NCI-H1417 treated with DMSO at 0.1 percent for 48 hours (cell line): ENCODE results near the gene PI3.

Experiments used
- DNase-seq: peaks from one replicate; lab custom pipeline; 2025; lab: John Stamatoyannopoulos, UW

Gene PI3

DNA sequence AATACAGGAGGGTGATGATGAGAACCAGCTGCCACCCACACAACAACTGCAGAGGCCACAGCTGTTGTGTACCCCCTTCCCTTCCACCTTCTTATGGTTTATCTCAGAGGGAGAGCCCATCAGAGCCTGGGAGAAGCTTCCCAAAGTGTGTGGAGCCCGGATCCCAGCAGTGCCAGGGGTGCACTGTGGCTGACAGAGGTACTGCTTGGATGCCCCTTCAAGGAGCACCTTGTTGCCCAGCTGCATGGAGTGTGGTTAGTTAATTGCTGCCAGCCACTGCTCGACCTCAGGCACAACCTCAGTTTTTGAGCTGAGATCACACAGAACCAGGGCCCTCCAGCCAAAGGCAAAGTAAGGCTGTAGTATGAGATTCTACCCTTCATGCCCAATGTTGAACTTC is 13.0 kb downstream of the PI3 start:
- no peak for DNase-seq

DNA sequence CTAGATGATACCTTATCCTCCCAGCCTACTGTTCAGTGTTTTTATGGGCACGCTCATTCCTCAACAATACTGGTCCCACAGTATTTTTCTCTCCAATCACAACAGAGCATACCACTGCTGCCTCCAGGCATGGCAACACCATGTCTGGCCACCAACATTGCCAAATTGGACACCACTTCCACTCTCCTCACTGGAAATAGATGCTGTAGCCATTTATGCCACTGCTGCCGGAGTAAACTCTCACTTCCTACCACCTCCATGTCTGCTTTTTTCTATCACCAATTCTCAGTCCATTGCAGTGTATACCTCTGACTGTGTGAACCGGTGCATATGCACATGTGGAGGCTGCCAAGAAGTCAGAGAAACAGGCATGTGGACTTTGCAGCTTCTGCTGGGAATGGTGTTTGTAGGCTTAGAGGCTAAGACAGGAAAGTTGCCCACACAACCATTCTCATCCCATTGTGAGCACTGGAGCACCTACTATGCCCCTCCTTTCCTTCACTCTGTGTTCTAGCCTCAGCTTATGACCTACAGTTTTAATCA is 14.4 kb downstream of the PI3 start:
- no peak for DNase-seq

DNA sequence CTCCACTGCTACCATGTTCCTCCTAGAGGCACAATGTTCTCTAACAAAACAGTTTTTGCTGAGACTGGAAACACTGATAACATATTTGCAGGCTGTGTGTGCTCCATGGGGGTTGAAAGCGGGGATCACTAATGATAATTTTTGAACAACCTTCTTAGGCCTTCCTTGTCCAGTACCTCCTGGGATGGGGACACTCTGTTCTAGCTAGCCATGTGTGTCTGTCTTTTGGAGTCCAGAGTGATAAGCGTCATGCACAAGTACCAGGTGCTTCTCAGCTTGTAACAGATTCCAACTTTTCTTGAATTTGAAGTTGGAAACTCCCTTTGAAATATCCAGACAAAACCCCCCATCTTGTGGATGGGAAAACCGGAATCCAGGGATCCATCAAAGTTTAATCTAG is 15.2 kb downstream of the PI3 start:
- DNase-seq: no peak

DNA sequence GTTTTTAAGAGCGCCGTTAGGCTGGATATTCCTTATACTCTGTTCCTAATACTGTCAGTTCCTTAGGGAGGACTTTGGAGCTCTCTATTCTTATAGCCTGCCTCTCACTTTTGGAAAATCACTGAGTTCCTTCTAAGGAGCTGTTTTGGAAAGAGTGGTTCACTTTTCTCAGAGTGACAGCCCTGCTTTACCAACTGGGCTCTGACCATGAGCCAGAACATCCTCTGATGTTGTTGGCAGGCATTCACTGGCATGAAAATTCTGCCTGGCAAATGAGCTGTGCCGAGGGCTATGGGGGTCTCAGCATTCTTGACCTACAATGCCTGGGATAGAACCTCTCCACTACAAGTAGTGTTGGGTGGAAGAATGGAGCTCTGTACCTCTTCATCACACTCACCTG is 17.2 kb downstream of the PI3 start:
- no peak for DNase-seq

DNA sequence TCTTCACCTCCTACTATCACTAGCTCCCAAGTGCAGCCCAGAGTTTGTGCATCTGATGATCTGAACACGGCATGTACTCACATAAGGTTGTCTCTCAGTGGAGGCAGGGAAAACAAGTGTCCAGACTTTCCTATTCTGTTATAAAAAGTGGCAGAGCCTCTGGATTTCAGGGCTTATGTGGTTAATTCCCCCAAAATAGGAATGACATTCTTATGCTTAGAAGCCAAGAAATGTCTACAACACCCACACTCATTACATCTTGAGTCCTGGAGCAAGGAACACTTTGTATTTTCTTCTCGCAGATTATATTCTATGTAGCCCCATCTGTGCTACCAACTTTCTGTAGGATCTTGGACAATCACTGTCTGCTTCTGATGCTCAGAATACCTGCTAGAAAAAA is 18.6 kb downstream of the PI3 start:
- no peak for DNase-seq

DNA sequence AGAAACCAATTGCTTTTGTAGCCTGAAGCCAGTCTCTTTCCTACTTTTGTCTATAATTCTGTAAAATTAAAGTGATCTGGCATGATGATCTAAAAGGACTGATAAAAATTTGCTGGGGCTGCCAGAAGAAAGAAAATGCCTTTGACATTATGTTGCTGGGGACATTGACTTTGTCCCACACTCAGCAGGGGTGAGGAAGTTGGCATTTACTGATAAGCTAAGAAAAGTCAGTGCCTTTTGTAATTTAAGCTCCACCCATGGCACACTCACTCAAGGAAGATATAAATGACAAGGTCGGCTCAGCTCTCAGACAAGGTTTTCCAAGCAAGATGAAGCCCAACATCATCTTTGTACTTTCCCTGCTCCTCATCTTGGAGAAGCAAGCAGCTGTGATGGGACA is 32.0 kb downstream of the PI3 start, which contains the start of gene SEMG1:
Gene SEMG1 (plus strand): TSS at position 309 of the 400 bp plus-strand sequence. CDS start 21 bp downstream, at position 330.
- DNase-seq: no peak

DNA sequence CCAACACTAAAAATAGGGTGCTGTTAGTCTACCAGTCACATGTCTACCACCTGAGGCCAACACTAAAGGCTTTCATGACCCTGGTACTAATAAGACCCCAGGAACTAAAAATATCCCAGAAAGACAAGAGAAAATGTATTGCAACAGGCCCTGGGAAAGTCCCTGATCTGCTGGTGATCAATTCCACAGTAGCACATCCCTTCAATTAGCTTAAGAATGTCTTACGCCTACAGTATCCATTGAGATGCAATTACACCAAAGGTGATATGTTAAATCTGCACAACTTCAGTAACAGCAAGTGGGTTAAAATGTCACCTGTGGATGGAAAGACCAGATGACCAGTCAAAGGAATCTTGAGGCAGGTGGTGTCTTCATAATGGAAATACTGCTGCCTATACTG is 35.2 kb downstream of the PI3 start:
- no peak for DNase-seq

DNA sequence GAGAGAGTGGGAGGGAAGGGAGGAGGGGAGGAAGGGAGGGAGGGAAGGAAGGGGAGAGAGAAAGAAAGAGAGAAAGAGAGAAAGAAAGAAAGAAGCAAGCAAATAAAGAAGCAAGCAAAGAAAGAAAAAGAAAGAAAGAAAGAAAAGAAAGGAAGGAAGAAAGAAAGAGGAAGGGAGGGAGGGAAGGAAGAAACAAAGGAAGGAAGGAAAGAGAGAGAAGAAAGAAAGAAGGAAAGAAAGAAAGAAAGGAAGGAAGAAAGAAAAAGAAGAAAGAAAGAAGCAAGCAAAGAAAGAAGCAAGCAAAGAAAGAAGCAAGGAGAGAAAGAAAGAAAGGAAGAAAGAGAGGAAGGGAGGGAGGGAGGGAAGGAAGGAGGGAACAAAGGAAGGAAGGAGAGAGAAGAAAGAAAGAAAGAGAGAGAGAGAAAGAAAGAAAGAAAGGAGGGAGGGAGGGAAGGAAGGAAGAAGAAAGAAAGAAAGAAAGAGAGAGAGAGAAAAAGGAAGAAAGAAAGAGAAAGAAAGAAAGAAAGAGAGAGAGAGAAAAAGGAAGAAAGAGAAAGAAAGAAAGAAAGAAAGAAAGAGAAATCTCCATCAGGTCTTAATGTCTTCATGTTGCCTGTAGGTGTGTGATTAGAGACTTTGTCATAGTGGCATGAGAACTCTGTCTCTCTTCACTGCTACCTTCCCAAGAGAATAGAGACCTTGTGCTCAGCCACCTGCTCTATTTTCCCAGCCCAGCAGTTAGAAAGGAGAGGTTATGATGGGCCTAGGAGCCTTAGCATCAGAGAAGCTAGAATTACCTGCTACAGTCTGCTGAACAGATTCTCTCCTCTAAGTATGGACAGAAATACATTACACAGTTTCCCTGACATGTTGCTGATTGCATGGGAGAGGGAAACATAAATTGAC is 37.1 kb downstream of the PI3 start:
- no peak for DNase-seq

DNA sequence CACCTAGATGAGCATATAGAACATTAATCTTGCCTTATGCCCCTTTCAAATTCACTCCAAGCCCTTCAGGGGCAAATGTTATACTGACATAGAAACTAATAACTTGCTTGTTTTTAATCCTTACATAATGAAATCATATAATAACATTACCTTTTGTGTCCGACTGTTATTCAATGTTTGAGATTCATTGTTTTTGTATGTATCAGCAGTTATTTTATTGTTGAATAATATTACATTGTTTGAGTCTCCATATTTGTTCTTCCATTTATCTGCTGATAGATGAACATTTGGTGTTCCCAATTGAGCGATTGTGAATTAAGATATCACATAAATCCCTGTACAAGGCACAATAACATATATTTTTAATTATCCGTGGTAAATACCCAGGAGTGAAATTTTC is 38.1 kb downstream of the PI3 start:
- DNase-seq: no peak

DNA sequence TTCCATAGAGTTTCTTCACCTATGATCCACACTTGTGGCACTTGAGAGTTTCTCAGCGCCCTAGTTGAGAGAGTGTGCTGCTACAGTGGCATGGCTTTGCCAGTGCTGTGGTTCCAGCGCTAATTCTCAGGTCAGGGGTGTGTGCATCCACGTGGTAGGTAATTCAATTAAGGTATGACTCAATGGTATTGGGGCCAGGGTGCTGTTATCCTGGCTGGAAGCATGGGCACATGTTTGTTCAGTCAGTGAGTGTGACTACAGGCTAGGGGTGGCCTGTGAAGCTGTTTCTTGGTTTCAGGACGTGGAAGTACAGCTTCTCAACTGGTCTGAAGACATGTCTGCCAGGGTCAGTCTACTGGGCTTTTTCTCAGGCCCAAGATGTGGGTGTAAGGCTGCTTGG is 43.4 kb downstream of the PI3 start:
- DNase-seq: no peak

DNA sequence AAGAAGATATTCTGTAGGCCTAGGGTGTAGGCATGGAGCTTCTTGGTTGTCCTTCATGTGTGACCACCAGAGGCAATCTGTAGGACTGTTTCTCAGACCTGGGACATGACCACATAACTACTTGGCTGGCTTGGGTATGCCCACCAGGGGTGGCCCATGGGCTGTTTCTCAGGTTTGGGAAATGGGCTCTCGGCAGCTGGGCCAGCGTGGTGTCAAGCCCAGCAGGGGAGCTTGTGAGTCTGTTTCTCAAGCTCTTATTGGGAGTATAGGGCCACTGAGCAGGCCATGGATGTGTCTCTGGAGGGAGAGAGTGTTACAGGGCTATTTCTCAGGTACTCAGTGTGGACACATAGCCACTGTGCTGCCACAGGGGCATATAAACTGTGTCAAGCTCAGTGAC is 43.9 kb downstream of the PI3 start:
- DNase-seq: no peak

DNA sequence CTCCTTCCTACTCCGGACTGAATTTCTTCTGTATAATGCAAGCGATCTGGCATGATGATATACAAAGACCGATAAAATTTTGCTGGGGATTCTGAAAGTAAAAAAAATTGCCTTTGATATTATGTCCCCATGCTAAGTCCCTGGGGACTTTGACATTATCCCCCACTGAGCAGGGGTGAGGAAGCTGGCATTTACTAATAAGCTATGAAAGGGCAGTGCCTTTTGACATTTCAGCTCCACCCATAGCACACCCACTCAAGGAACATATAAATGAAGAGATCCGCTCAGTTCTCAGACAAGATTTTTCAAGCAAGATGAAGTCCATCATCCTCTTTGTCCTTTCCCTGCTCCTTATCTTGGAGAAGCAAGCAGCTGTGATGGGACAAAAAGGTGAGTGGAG is 46.4 kb downstream of the PI3 start, which contains the start of gene SEMG2:
Gene SEMG2 (plus strand): TSS at position 298 of the 400 bp plus-strand sequence. CDS start 17 bp downstream, at position 315.
- DNase-seq: no peak

DNA sequence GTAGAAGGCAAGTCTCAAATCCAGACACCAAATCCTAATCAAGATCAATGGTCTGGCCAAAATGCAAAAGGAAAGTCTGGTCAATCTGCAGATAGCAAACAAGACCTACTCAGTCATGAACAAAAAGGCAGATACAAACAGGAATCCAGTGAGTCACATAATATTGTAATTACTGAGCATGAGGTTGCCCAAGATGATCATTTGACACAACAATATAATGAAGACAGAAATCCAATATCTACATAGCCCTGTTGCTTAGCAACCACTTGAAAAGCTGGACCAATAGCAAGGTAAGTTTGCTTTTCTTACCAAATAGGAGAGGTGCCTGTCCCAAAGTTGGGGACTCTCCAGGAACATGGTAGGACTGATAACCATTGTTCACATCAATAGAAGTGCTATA is 48.4 kb downstream of the PI3 start:
- no peak for DNase-seq
